Jurkat, Clone E6-1 (cell line): ENCODE data around the gene PROCA1.
"Not testable (repeated sequence)": the region's sequence is repeated elsewhere in the genome, so short reads cannot be mapped to it uniquely, and the experiment has no call there.

Experiments
- DNase-seq: peaks from one replicate; pipeline ENCODE4 v3.0.0-alpha.2; 2011; ENCODE audit warnings: low read depth, low spot score
- H3K4me3 ChIP-seq: 2 replicates; pipeline ENCODE4 v1.5.1; 2011; ENCODE audit warnings: mild to moderate bottlenecking, low read length, control low read depth, moderate library complexity

Gene PROCA1

DNA sequence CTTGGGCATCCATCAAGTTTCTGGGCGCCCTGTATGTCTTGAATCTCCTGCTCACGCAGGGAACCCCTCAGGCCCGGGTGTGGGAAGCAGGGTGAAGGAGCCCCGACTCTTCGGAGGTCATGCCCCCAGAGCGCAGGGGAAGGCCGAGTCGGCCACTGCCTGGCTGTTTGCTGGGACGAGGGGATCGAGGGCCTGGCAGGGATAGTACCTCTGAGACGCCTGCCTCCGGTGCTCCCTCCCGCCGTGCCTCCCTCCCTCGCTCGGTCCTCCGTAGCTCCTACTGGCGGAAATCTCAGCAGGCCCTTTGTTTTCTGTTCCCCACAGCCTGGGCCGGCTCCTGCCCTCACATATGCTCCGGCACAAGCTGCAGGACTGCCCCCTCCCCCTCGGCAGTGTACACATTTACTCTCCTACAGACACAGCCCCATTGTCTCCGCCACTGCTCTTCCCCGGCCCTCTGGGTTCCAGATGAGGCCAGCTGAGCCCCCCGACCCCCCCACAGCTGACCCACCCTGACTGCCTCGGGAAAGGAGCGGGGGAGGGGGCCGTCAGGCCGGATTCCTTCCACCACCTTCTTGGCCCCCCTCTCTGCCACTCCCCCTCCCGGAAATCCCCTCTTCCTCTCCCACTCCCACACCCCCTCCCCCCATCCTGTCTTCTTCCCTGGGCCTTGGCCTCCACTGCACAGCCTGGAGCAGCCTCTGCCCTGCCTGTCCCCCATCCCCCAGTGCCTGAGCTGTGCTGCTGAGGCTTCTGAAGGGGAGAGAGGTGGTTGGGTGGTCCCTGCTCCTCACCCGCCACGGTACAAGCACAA lies 33.5 kb upstream of the PROCA1 start:
- DNase-seq = no peak
- peak overlapping the region; percentile 90 for H3K4me3 ChIP-seq

DNA sequence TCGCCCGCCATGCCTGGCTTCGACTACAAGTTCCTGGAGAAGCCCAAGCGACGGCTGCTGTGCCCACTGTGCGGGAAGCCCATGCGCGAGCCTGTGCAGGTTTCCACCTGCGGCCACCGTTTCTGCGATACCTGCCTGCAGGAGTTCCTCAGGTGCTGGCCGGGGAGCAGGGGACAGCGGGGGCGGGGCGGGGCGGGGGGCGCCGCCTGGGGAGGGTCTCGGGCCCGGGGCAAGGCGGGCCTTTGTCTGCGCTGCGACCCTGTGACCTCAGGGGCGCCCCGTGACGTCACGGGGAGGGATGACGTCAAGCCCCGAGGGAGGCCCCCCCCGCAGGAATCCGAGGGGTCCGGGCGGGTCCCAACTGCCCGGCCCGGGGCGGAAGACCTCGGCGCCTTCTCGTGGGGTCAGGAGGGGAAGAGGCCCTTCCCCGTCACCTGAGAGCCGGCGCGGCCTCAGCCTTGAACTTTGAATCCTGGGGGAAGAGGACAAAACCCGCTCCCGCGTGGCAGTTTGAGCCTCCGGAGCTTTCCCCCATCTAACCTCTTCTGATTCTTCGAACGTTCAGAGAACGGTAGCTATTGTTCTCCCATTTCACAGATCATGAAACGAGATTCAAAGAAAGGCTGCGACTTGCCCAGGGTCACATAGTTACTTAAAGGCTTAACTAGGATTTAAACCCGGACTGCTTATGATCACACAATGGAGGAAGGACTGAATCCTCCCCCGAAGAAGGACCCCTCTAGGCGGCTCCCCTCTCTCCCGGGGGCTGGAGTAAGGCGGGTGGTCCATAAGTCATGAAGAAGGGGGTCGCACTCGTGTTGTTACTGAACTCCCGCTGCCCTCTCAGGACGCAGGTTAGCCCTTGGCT lies 32.6 kb upstream of the PROCA1 start:
- H3K4me3 ChIP-seq = peak overlapping the region; percentile 90
- no peak for DNase-seq

- DNase-seq = no peak
- peak within 1 kb of the TSS; percentile 90 for H3K4me3 ChIP-seq
These were observed 31.8 kb upstream of the PROCA1 start, which contains the start of gene TRAF4 for GRCh38 chr17:28743243-28744103. Gene TRAF4 (plus strand): TSS chr17:28744011. CDS start chr17:28744113, 102 bp downstream.

GRCh38 chr17:28741358-28742349 lies 30.0 kb upstream of the PROCA1 start:
- no peak for DNase-seq
- H3K4me3 ChIP-seq = no peak overlapping the region

GRCh38 chr17:28740406-28741357 lies 29.0 kb upstream of the PROCA1 start:
- no peak for DNase-seq
- no peak overlapping the region for H3K4me3 ChIP-seq

- H3K4me3 ChIP-seq = no peak overlapping the region
- peak; percentile 88 for DNase-seq
These were observed 27.1 kb upstream of the PROCA1 start for GRCh38 chr17:28738680-28739384.

DNA sequence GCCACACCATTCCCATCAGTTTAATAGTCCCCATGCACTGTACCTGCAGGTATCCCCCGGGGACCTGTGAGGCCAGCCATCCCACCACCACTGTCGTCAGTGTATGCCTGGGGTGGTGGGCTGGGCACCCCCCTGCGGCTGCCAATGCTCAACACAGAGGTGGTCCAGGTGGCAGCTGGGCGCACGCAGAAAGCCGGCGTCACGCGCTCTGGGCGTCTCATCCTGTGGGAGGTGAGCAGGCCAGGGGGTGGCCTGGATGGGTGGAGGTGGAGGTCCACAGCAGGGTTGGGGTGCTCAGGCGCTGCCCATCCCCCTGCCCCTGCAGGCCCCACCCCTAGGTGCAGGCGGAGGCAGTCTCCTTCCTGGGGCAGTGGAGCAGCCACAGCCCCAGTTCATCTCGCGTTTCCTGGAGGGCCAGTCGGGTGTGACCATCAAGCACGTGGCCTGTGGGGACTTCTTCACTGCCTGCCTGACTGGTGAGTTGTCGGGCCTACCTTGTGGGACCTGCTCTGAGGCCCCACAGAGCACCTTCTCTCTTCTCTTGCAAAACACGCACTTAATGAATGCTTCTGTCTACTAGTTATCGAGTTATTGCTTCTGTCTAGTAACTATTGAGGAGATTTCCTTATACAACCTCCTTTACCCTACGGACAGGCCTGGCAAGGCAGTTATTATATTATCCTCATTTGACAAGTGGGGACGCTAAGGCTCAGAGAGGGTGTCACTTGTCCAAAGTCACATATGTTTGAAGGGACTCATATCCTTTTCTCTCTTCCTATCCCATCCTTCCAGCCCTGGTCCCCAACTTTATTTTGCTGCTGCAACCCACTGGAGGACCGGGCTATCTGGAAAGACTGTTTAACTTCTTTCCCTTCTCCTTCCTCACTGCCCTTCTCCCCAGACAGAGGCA lies 26.3 kb upstream of the PROCA1 start:
- no peak for DNase-seq
- no peak overlapping the region for H3K4me3 ChIP-seq

DNA sequence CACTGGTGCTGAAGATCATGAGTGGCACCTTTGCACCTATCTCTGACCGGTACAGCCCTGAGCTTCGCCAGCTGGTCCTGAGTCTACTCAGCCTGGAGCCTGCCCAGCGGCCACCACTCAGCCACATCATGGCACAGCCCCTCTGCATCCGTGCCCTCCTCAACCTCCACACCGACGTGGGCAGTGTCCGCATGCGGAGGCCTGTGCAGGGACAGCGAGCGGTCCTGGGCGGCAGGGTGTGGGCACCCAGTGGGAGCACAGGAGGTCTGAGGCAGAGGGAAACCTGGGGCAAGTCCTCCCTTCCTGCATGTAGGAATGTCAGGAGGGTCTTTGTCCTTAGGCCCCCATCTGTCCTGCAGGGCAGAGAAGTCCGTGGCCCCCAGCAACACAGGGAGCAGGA lies 25.6 kb upstream of the PROCA1 start:
- H3K4me3 ChIP-seq = no peak overlapping the region
- DNase-seq = no peak

DNA sequence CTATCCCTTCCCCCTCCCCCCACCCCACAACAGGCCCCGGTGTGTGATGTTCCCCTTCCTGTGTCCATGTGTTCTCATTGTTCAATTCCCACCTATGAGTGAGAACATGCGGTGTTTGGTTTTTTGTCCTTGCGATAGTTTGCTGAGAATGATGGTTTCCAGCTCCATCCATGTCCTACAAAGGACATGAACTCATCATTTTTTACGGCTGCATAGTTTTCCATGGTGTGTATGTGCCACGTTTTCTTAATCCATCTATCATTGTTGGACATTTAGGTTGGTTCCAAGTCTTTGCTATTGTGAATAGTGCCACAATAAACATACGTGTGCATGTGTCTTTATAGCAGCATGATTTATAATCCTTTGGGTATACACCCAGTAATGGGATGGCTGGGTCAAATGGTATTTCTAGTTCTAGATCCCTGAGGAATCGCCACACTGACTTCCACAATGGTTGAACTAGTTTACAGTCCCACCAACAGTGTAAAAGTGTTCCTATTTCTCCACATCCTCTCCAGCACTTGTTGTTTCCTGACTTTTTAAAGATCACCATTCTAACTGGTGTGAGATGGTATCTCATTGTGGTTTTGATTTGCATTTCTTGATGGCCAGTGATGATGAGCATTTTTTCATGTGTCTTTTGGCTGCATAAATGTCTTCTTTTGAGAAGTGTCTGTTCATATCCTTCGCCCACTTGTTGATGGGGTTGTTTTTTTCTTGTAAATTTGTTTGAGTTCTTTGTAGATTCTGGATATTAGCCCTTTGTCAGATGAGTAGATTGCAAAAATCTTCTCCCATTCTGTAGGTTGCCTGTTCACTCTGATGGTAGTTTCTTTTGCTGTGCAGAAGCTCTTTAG lies 24.5 kb upstream of the PROCA1 start:
- not testable (repeated sequence) for H3K4me3 ChIP-seq, DNase-seq

GRCh38 chr17:28735242-28735722 lies 23.6 kb upstream of the PROCA1 start:
- DNase-seq = no peak
- H3K4me3 ChIP-seq = no peak overlapping the region

DNA sequence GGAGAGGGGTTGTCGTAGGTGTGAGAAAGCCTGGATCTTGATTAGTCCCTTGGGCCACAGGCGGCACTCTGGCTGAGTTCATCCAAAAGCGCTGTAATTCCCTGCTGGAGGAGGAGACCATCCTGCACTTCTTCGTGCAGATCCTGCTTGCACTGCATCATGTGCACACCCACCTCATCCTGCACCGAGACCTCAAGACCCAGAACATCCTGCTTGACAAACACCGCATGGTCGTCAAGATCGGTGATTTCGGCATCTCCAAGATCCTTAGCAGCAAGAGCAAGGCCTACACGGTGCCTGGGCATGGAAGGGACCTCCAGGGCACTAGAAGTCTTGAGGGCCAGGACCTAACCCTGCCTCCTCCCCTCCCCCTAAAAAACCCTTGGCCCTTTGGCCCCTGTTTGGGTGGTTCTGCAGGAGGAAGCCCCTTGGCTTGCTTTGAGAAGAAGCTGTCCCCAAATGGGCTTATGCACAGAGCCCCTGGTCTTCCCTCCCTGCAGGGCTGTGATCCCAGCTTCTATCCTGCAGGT lies 23.1 kb upstream of the PROCA1 start:
- no peak overlapping the region for H3K4me3 ChIP-seq
- no peak for DNase-seq

- no peak for DNase-seq
- no peak overlapping the region for H3K4me3 ChIP-seq
These were observed 21.7 kb upstream of the PROCA1 start for GRCh38 chr17:28733346-28733745.

- no peak for DNase-seq
- no peak overlapping the region for H3K4me3 ChIP-seq
These were observed 18.3 kb upstream of the PROCA1 start for GRCh38 chr17:28729950-28730330.
